ENCODE results near the gene KMT2C. TPM values are rescaled to one million over a fixed set of nuclear protein-coding genes. Genes with fewer than 3 reads are reported as not detected.
A peak's percentile ranks its signal among the peaks of the same experiment; 100 is the strongest.
"Not testable (repeated sequence)": the region's sequence is repeated elsewhere in the genome, so short reads cannot be mapped to it uniquely, and the experiment has no call there.

The KMT2C gene
- total and polyA plus RNA-seq, 4 experiments from 2014 or later: 2.7 to 129 (median 74.5) TPM

DNA sequence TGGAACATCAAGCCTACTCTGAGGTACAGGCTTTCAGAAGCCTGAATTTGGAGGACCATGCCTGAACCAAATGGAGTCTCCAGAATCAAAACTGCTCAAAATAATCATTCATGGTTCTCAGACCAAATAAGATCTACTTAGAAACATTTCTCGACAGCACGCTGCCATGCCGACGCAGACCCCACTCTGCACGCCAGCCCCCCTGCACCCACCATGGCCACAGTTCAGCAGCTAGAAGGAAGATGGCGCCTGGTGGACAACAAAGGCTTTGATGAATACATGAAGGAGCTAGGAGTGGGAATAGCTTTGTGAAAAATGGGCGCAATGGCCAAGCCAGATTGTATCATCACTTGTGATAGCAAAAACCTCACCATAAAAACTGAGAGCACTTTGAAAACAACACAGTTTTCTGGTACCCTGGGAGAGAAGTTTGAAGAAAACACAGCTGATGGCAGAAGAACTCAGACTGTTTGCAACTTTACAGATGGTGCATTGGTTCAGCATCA, 6.6 kb upstream of the KMT2C start:
- Histone ChIP-seq H3K4me1 (ENCODE audit: insufficient read depth, low read length) (peaks cover under 1% of the 10 kb centered on the region), H3K36me3 (ENCODE audit: insufficient read depth, low read length) (no peaks in the 10 kb centered on the region), H3K27ac (ENCODE audit: low read depth, low read length) (no peak overlapping the region), H3K27me3 (ENCODE audit: insufficient read depth, low read length) (no peaks in the 10 kb centered on the region), H3K4me3 (ENCODE audit: low read length in 2 of 2) (no peak overlapping the region), H3K9me3 (ENCODE audit: control insufficient read depth in 1 of 2, low read length in 2 of 2) (no peaks in the 10 kb centered on the region)
- no peak for DNase-seq
- H3K4me3 Mint-ChIP-seq: no peak overlapping the region
- POLR2A ChIA-PET (ENCODE audit: partially characterized antibody): no interaction called here
- peak overlapping the region in 1 of 7 donors; percentile 57 for H3K27ac Mint-ChIP-seq
- H3K9me3 Mint-ChIP-seq: no peaks in the 10 kb centered on the region
- no peaks in the 10 kb centered on the region for H3K36me3 Mint-ChIP-seq
- no peaks in the 10 kb centered on the region for H3K27me3 Mint-ChIP-seq
- CTCF ChIA-PET (ENCODE audit: partially characterized antibody): no interaction called here
- intact Hi-C loops (cut with micrococcal nuclease): no loop called here
- H3K4me1 Mint-ChIP-seq: peaks cover under 1 to 2% (median 2%) of the 10 kb centered on the region in 4 donors

DNA sequence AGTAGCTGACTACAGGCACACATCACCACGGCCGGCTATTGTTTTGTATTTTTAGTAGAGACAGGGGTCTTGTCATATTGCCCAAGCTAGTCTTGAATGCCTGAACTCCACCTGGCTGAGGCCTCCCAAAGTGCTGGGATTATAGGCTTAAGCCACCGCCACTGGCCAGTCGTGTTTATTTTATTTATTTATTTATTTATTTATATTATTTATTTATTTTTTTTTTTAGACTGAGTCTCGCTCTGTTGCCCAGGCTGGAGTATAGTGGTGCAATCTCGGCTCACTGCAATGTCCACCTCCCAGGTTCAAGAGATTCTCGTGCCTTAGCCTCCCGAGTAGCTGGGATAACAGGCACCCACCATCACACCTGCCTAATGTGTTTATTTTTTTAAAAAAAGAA, 6.0 kb upstream of the KMT2C start:
- H3K9me3 Mint-ChIP-seq; H3K27ac Mint-ChIP-seq; CTCF ChIA-PET (ENCODE audit: partially characterized antibody); H3K4me3 ChIP-seq (ENCODE audit: low read length in 2 of 2); H3K36me3 Mint-ChIP-seq; H3K9me3 ChIP-seq (ENCODE audit: control insufficient read depth in 1 of 2, low read length in 2 of 2); intact Hi-C loops (cut with micrococcal nuclease); H3K27me3 ChIP-seq (ENCODE audit: insufficient read depth, low read length); H3K27me3 Mint-ChIP-seq; H3K4me3 Mint-ChIP-seq; H3K36me3 ChIP-seq (ENCODE audit: insufficient read depth, low read length); DNase-seq; H3K4me1 ChIP-seq (ENCODE audit: insufficient read depth, low read length); H3K4me1 Mint-ChIP-seq; H3K27ac ChIP-seq (ENCODE audit: low read depth, low read length): not testable (repeated sequence)
- POLR2A ChIA-PET (ENCODE audit: partially characterized antibody): interaction anchor here (1.1 kb wide), 1 partner anchor 22 kb away, joined by 4 read pairs; no protein-coding TSS in a partner anchor

- H3K9me3 Mint-ChIP-seq; H3K27ac ChIP-seq (ENCODE audit: low read depth, low read length); H3K9me3 ChIP-seq (ENCODE audit: control insufficient read depth in 1 of 2, low read length in 2 of 2); CTCF ChIA-PET (ENCODE audit: partially characterized antibody); H3K36me3 ChIP-seq (ENCODE audit: insufficient read depth, low read length); H3K27ac Mint-ChIP-seq; H3K27me3 ChIP-seq (ENCODE audit: insufficient read depth, low read length); H3K27me3 Mint-ChIP-seq; H3K36me3 Mint-ChIP-seq; H3K4me1 Mint-ChIP-seq; H3K4me3 ChIP-seq (ENCODE audit: low read length in 2 of 2); H3K4me3 Mint-ChIP-seq; DNase-seq; intact Hi-C loops (cut with micrococcal nuclease); H3K4me1 ChIP-seq (ENCODE audit: insufficient read depth, low read length): not testable (repeated sequence)
- POLR2A ChIA-PET (ENCODE audit: partially characterized antibody): interaction anchor here (1.1 kb wide), 1 partner anchor 23 kb away, joined by 4 read pairs; no protein-coding TSS in a partner anchor
These were observed 5.4 kb upstream of the KMT2C start for GRCh38 chr7:152441168-152441567.

GRCh38 chr7:152438017-152438416, 2.2 kb upstream of the KMT2C start:
- CTCF ChIA-PET (ENCODE audit: partially characterized antibody); H3K4me3 ChIP-seq (ENCODE audit: low read length in 2 of 2); H3K36me3 ChIP-seq (ENCODE audit: insufficient read depth, low read length); H3K27me3 Mint-ChIP-seq; DNase-seq; H3K9me3 ChIP-seq (ENCODE audit: control insufficient read depth in 1 of 2, low read length in 2 of 2); H3K27ac ChIP-seq (ENCODE audit: low read depth, low read length); H3K27me3 ChIP-seq (ENCODE audit: insufficient read depth, low read length); H3K9me3 Mint-ChIP-seq: not testable (repeated sequence)
- POLR2A ChIA-PET (ENCODE audit: partially characterized antibody): interaction anchor here (1.4 to 4.8 kb wide), 2 partner anchors 22 to 25 kb away, joined by 4 to 49 read pairs; no protein-coding TSS in a partner anchor
- H3K36me3 Mint-ChIP-seq: peaks cover 0 to 15% of the 10 kb centered on the region in 2 donors
- H3K4me1 Mint-ChIP-seq: peaks cover 11 to 29% (median 15%) of the 10 kb centered on the region in 4 donors
- H3K4me1 ChIP-seq (ENCODE audit: insufficient read depth, low read length): peaks cover 17% of the 10 kb centered on the region
- peak overlapping the region in 1 of 8 donors; percentile 7 for H3K4me3 Mint-ChIP-seq
- H3K27ac Mint-ChIP-seq: peak overlapping the region in 5 of 7 donors; percentile 32 to 97 (median 37)
- intact Hi-C loops (cut with micrococcal nuclease): loop anchor here (5.0 kb wide), 1 partner anchor 916 kb away; no protein-coding TSS in a partner anchor

GRCh38 chr7:152436931-152437575, 1.2 kb upstream of the KMT2C start:
- POLR2A ChIA-PET (ENCODE audit: partially characterized antibody): interaction anchor here (1.2 to 4.8 kb wide), 3 partner anchors 23 to 237 kb away, joined by 3 to 49 read pairs (median 4); no protein-coding TSS in a partner anchor
- H3K9me3 ChIP-seq (ENCODE audit: control insufficient read depth in 1 of 2, low read length in 2 of 2); DNase-seq; H3K9me3 Mint-ChIP-seq; H3K36me3 ChIP-seq (ENCODE audit: insufficient read depth, low read length); H3K27me3 Mint-ChIP-seq; CTCF ChIA-PET (ENCODE audit: partially characterized antibody); H3K27me3 ChIP-seq (ENCODE audit: insufficient read depth, low read length): not testable (repeated sequence)
- Histone ChIP-seq H3K4me1 (ENCODE audit: insufficient read depth, low read length) (peaks cover 25% of the 10 kb centered on the region), H3K27ac (ENCODE audit: low read depth, low read length) (peak overlapping the region; percentile 88), H3K4me3 (ENCODE audit: low read length in 2 of 2) (peak overlapping the region; percentile 17 to 70)
- Mint-ChIP-seq H3K36me3 (peaks cover 0 to 15% of the 10 kb centered on the region in 2 donors), H3K4me3 (peak overlapping the region; percentile 83 to 90 (median 86)), H3K27ac (peak overlapping the region; percentile 85 to 97 (median 96)), H3K4me1 (peaks cover 11 to 32% (median 16%) of the 10 kb centered on the region in 4 donors)
- intact Hi-C loops (cut with micrococcal nuclease): loop anchor here (1.0 to 5.0 kb wide), 2 partner anchors 26 to 915 kb away; no protein-coding TSS in a partner anchor

DNA sequence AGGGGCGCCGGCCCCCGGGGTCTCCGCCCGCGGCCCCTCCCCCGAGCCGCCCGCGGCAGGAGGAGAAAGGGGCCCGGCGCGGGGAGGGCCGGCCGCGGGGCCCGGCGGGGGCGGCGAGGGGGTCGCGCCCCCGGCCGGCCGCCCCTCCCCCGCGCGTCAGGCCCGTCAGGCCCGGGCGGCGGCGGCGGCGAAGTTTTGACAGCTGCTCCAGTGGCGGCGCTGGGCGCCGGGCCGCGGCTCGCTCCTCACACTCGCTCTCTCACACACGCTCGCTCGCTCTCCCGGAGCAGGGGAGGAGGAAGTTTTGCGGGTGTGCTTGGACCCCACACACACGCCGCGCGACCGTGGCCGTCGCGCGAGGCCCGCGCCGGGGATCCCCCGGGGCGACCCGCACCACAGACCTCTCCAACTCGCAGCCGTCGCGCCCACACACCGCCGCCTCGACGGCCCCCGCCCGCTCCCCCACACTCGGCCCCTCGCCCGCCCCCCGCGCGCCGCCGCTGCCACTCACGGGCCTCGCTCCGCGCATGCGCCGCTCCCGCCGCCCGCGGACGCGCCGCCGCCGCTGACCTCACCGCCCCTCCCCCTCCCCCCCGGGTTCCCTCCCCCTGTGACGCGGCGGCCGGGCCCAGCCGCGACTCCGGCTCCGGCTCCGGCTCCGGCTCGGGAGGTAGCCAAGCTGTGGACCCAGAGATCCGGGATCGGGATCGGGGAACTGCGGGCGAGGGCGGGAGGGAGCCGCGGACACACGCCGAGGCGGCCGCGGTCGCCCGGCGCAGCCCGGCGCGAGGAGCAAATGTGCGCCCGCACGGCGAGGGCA, 518 bp upstream of the KMT2C start:
- Histone ChIP-seq H3K9me3 (ENCODE audit: control insufficient read depth in 1 of 2, low read length in 2 of 2) (no peaks in the 10 kb centered on the region), H3K4me1 (ENCODE audit: insufficient read depth, low read length) (peaks cover 28% of the 10 kb centered on the region), H3K27ac (ENCODE audit: low read depth, low read length) (peak overlapping the region; percentile 88), H3K4me3 (ENCODE audit: low read length in 2 of 2) (peak overlapping the region; percentile 17 to 70), H3K36me3 (ENCODE audit: insufficient read depth, low read length) (no peaks in the 10 kb centered on the region), H3K27me3 (ENCODE audit: insufficient read depth, low read length) (no peaks in the 10 kb centered on the region)
- Mint-ChIP-seq H3K27ac (peak overlapping the region; percentile 85 to 97 (median 96)), H3K4me1 (peaks cover 11 to 32% (median 17%) of the 10 kb centered on the region in 4 donors), H3K9me3 (no peaks in the 10 kb centered on the region), H3K27me3 (no peaks in the 10 kb centered on the region), H3K36me3 (peaks cover 0 to 15% of the 10 kb centered on the region in 2 donors), H3K4me3 (peak overlapping the region; percentile 83 to 90 (median 86))
- CTCF ChIA-PET (ENCODE audit: partially characterized antibody): no interaction called here
- intact Hi-C loops (cut with micrococcal nuclease): loop anchor here (1.0 to 5.0 kb wide), 2 partner anchors 27 to 914 kb away; no protein-coding TSS in a partner anchor
- POLR2A ChIA-PET (ENCODE audit: partially characterized antibody): interaction anchor here (1.2 to 4.8 kb wide), 4 partner anchors 23 to 237 kb away, joined by 3 to 49 read pairs (median 6); no protein-coding TSS in a partner anchor
- peak; percentile 87 to 91 (median 89) for DNase-seq
